Activated CD4-positive, alpha-beta T cell treated with anti-CD3 and anti-CD28 coated beads for 36 hours (primary cell): ENCODE measurements around the gene KIF19. TPM values are rescaled to one million over a fixed set of nuclear protein-coding genes. Genes with fewer than 3 reads are reported as not detected.
"Not testable (repeated sequence)": the region's sequence is repeated elsewhere in the genome, so short reads cannot be mapped to it uniquely, and the experiment has no call there.

Experiments
- ATAC-seq: fragments of 200-7000 bp; cut with Tn5 transposase; one replicate; pipeline ENCODE4 v1.10.0; 2021; ENCODE audit warnings: mild to moderate bottlenecking, moderate library complexity
- CTCF ChIA-PET: fragments of 350-600 bp; sonication (Branson Sonifier 250); formaldehyde crosslinking; loops from one replicate; lab custom pipeline; 2021; ENCODE audit warnings: antibody characterized with exemption; lab: Charles Lee
- POLR2A ChIA-PET: fragments of 350-600 bp; sonication (Branson Sonifier 250); formaldehyde crosslinking; loops from one replicate; lab custom pipeline; 2021; ENCODE audit warnings: antibody characterized with exemption, inconsistent platforms; lab: Charles Lee
- DNase-seq: peaks from one replicate; pipeline ENCODE4 v3.0.0-alpha.2; 2020
- H3K27ac Mint-ChIP-seq: one replicate; pipeline ENCODE4 v1.8.0; 2021; ENCODE audit warnings: mixed read lengths
- H3K27me3 Mint-ChIP-seq: one replicate; pipeline ENCODE4 v1.8.0; 2021; ENCODE audit warnings: mixed read lengths
- H3K36me3 Mint-ChIP-seq: one replicate; pipeline ENCODE4 v1.8.0; 2021; ENCODE audit warnings: low read depth, mixed read lengths
- H3K4me1 Mint-ChIP-seq: one replicate; pipeline ENCODE4 v1.8.0; 2021; ENCODE audit warnings: mixed read lengths
- H3K4me3 Mint-ChIP-seq: one replicate; pipeline ENCODE4 v1.8.0; 2021; ENCODE audit warnings: mild to moderate bottlenecking, moderate library complexity, mixed read lengths
- H3K9me3 Mint-ChIP-seq: one replicate; pipeline ENCODE4 v1.8.0; 2021; ENCODE audit warnings: low read depth, mixed read lengths
- intact Hi-C, 2 experiments: fragments of 100-400 bp; cut with DNase I in 1 of 2; cut with micrococcal nuclease in 1 of 2; formaldehyde crosslinking; loops; one replicate each; pipeline versions ENCODE4 v1.14.2 to v1.15.1; 2022 to 2024; cut with DNase I, micrococcal nuclease
- total RNA-seq, 2 experiments: library from RNA; stranded (reverse); gene quantifications; one replicate each; pipeline ENCODE4 v1.2.3, GENCODE V29; 2021

Gene KIF19, protein sequence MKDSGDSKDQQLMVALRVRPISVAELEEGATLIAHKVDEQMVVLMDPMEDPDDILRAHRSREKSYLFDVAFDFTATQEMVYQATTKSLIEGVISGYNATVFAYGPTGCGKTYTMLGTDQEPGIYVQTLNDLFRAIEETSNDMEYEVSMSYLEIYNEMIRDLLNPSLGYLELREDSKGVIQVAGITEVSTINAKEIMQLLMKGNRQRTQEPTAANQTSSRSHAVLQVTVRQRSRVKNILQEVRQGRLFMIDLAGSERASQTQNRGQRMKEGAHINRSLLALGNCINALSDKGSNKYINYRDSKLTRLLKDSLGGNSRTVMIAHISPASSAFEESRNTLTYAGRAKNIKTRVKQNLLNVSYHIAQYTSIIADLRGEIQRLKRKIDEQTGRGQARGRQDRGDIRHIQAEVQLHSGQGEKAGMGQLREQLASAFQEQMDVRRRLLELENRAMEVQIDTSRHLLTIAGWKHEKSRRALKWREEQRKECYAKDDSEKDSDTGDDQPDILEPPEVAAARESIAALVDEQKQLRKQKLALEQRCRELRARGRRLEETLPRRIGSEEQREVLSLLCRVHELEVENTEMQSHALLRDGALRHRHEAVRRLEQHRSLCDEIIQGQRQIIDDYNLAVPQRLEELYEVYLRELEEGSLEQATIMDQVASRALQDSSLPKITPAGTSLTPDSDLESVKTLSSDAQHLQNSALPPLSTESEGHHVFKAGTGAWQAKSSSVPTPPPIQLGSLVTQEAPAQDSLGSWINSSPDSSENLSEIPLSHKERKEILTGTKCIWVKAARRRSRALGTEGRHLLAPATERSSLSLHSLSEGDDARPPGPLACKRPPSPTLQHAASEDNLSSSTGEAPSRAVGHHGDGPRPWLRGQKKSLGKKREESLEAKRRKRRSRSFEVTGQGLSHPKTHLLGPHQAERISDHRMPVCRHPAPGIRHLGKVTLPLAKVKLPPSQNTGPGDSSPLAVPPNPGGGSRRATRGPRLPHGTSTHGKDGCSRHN
- under 1 TPM in 1 of 2 experiments, not detected in 1; 0.11 TPM for total RNA-seq

GRCh38 chr17:74325743-74326379 is at the start of gene KIF19:
Gene KIF19 (plus strand): TSS chr17:74326226. CDS start chr17:74326350, 124 bp downstream.
- ChIA-PET POLR2A (interaction anchor here (0.6 kb wide), 1 partner anchor 119 kb away, joined by 4 read pairs; no protein-coding TSS in a partner anchor), CTCF (interaction anchor here (0.5 kb wide), 1 partner anchor 41 kb away, joined by 3 read pairs; no protein-coding TSS in a partner anchor)
- Mint-ChIP-seq H3K27me3 (peaks cover 19% of the 10 kb centered on the region), H3K27ac (no peak within 1 kb of the TSS), H3K9me3 (no peaks in the 10 kb centered on the region), H3K4me1 (peaks cover 9% of the 10 kb centered on the region), H3K36me3 (no peaks in the 10 kb centered on the region), H3K4me3 (peak within 1 kb of the TSS; percentile 10)
- intact Hi-C loops = no loop called here
- ATAC-seq = peak; percentile 92
- DNase-seq = peak; percentile 75

- ATAC-seq = no peak
- Mint-ChIP-seq H3K36me3 (no peaks in the 10 kb centered on the region), H3K27me3 (peaks cover 2% of the 10 kb centered on the region), H3K4me1 (peaks cover 31% of the 10 kb centered on the region), H3K4me3 (no peak overlapping the region), H3K9me3 (no peaks in the 10 kb centered on the region), H3K27ac (no peak overlapping the region)
- POLR2A ChIA-PET = interaction anchor here (0.7 kb wide), 1 partner anchor 72 kb away, joined by 6 read pairs; no protein-coding TSS in a partner anchor
- CTCF ChIA-PET = no interaction called here
- intact Hi-C loops = no loop called here
- no peak for DNase-seq
These were observed 49.5 kb upstream of the KIF19 start for GRCh38 chr17:74276541-74277009.

GRCh38 chr17:74277935-74278334 is 48.1 kb upstream of the KIF19 start:
- Mint-ChIP-seq H3K9me3 (no peaks in the 10 kb centered on the region), H3K4me1 (peaks cover 42% of the 10 kb centered on the region), H3K4me3 (no peak overlapping the region), H3K27ac (no peak overlapping the region), H3K27me3 (peaks cover 2% of the 10 kb centered on the region), H3K36me3 (no peaks in the 10 kb centered on the region)
- intact Hi-C loops = no loop called here
- ATAC-seq = no peak
- DNase-seq = no peak
- POLR2A ChIA-PET = no interaction called here
- CTCF ChIA-PET = no interaction called here

DNA sequence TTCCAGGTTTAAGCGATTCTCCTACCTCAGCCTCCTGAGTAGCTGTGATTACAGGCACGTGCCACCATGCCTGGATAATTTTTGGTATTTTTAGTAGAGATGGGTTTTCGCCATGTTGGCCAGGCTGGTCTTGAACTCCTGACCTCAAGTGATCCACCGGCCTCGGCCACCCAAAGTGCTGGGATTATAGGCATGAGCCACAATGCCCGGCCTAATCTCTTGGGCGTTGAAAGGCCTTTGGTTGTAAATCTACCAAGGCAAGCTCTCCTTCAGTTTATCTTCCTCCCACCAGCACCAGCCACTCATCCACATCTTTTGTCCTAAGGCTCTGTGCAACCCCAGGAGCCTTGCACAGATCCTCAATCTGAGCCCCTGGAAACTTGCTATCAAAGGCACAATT is 46.4 kb upstream of the KIF19 start:
- H3K27me3 Mint-ChIP-seq, POLR2A ChIA-PET: not testable (repeated sequence)
- intact Hi-C loops = loop anchor here (2.0 to 5.0 kb wide), 2 partner anchors 67 to 77 kb away; partner anchors contain the start of genes RPL38 (in 1 of the 2) and TTYH2 (in 1 of the 2)

DNA sequence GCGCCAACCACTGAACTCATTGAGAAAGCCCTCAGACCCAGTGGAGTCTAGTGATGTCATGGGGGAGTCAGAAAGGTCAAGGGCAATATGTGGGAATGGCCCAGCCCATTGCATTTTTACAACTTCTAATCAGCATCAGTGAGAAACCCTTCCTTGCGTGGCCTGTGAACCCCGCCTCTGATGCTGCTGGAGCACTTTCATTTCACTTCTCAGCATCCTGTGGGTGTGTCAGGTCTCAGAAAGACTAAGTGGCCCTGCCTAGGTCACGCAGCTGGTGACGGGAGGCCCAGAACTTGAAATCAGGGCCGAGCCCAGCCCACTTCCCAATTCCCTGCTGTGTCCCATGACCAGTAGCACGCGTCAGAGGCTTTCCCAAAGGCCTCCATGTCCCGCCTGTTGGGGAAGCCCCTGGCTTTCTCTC is 45.9 kb upstream of the KIF19 start:
- Mint-ChIP-seq H3K4me1 (peaks cover 38% of the 10 kb centered on the region), H3K4me3 (no peak overlapping the region), H3K36me3 (no peaks in the 10 kb centered on the region), H3K27ac (peak overlapping the region; percentile 74), H3K9me3 (no peaks in the 10 kb centered on the region), H3K27me3 (no peaks in the 10 kb centered on the region)
- ATAC-seq (peak; percentile 80), DNase-seq (peak; percentile 75)
- ChIA-PET CTCF (no interaction called here), POLR2A (no interaction called here)
- intact Hi-C loops = loop anchor here (2.0 to 5.0 kb wide), 2 partner anchors 68 to 77 kb away; partner anchors contain the start of genes RPL38 (in 1 of the 2) and TTYH2 (in 1 of the 2)

More for the DNA sequence above, 46.4 kb upstream of the KIF19 start:
- CTCF ChIA-PET, DNase-seq, H3K9me3 Mint-ChIP-seq, ATAC-seq, H3K4me3 Mint-ChIP-seq, H3K36me3 Mint-ChIP-seq: not testable (repeated sequence)
- H3K4me1 Mint-ChIP-seq = peaks cover 37% of the 10 kb centered on the region
- peak overlapping the region; percentile 74 for H3K27ac Mint-ChIP-seq

DNA sequence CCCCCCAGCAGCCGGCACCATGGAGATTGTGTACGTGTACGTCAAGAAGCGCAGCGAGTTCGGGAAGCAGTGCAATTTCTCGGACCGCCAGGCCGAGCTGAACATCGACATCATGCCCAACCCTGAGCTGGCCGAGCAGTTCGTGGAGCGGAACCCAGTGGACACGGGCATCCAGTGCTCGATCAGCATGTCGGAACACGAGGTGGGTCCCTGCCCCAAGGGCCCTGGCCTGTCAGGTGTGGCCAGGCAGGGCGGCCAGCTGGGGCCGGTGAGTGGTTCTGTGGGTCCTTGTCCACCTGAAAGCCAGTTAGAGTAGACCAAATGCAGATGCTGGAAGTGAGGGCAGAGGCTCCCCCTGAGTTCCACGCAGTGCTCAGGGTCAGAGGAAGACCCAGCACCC is 44.2 kb upstream of the KIF19 start:
- CTCF ChIA-PET = interaction anchor here (0.6 to 1.4 kb wide), 4 partner anchors 11 to 89 kb away, joined by 3 to 6 read pairs (median 4); partner anchors contain the start of gene TTYH2
- no peak overlapping the region for H3K4me3 Mint-ChIP-seq
- intact Hi-C loops = loop anchor here (2.0 to 5.0 kb wide), 3 partner anchors 17 to 79 kb away; partner anchors contain the start of genes RPL38 (in 1 of the 2) and TTYH2 (in 1 of the 2)
- peak overlapping the region; percentile 85 for H3K27ac Mint-ChIP-seq
- H3K4me1 Mint-ChIP-seq = peaks cover 36% of the 10 kb centered on the region
- POLR2A ChIA-PET = interaction anchor here (0.9 to 1.2 kb wide), 3 partner anchors 16 to 76 kb away, joined by 3 to 4 read pairs (median 4); no protein-coding TSS in a partner anchor
- H3K27me3 Mint-ChIP-seq = no peaks in the 10 kb centered on the region
- H3K9me3 Mint-ChIP-seq = no peaks in the 10 kb centered on the region
- H3K36me3 Mint-ChIP-seq = no peaks in the 10 kb centered on the region
- DNase-seq (no peak), ATAC-seq (no peak)

DNA sequence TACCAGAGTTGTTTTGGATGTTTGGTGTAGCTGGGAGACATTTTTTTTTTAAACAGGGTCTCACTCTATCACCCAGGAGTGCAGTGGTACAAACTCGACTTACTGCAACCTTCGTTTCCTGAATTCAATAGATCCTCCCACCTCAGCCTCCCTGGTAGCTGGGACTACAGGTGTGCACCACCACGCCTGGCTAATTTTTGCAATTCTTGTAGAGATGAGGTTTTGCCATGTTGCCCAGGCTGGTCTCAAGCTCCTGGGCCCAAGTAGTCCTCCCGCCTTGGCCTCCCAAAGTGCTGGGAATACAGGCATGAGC is 43.8 kb upstream of the KIF19 start:
- ChIA-PET CTCF (interaction anchor here (0.6 to 1.4 kb wide), 3 partner anchors 12 to 89 kb away, joined by 3 to 6 read pairs (median 4); no protein-coding TSS in a partner anchor), POLR2A (interaction anchor here (1.2 kb wide), 1 partner anchor 16 kb away, joined by 3 read pairs; no protein-coding TSS in a partner anchor)
- not testable (repeated sequence) for DNase-seq, H3K36me3 Mint-ChIP-seq, H3K9me3 Mint-ChIP-seq, H3K27me3 Mint-ChIP-seq, ATAC-seq, H3K4me3 Mint-ChIP-seq
- intact Hi-C loops = loop anchor here (2.0 to 5.0 kb wide), 2 partner anchors 17 to 70 kb away; partner anchors contain the start of gene TTYH2 (in 1 of the 2)
- peak overlapping the region; percentile 85 for H3K27ac Mint-ChIP-seq
- H3K4me1 Mint-ChIP-seq = peaks cover 40% of the 10 kb centered on the region

DNA sequence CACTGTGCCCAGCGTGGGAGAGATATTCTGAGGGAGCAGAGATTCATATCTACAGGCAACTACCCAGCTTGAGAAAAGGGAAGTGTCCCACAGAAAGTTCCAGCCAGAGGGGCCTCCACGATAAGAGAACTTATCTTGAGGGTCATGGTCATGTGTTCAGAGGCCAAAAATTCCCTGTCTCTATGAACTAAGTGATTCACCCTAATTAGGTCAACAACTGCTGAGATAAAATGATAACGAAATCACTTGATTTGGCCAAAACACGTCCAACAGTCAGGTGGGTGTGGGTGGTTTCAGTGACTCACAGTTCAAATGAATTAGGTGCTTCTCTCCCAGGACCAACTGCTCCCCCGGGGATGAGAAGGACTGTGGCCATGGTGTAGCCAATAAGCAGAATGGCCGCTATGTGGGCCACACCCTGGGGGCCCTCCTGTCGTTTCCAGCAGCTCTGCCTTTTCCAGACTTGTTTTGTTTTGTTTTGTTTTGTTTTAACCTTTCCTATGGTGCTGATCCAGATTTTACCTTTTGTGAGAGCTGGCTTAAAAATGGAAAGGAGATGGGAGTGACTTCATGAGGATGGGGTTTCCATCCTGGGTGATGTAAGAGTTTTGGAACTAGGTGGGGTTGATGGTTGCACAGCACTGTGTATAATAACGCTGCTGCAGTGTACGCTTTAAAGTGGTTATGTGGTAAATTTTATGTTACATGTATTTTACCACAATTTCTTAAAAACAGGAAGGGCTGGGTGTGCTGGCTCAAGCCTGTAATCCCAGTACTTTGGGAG is 43.2 kb upstream of the KIF19 start:
- Mint-ChIP-seq H3K27me3 (no peaks in the 10 kb centered on the region), H3K4me1 (peaks cover 44% of the 10 kb centered on the region)
- POLR2A ChIA-PET = interaction anchor here (0.6 to 1.2 kb wide), 2 partner anchors 15 to 1093 kb away, joined by 3 read pairs; no protein-coding TSS in a partner anchor

DNA sequence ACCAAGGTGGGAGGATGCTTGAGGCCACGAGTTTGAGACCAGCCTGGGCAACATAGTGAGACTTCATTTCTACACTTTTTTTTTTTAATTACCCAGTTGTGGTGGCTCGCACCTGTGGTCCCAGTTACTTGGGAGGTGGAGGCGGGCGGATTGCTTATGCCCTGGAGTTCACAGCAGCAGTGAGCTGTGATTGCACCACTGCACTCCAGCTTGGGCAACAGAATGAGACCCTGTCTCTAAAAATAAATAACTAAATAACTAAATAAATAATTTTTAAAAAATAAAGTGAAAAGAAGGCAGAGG is 42.7 kb upstream of the KIF19 start:
- intact Hi-C loops = loop anchor here (2.0 to 5.0 kb wide), 2 partner anchors 15 to 71 kb away; partner anchors contain the start of gene TTYH2 (in 1 of the 2)
- ChIA-PET CTCF (interaction anchor here (0.5 to 1.4 kb wide), 2 partner anchors 14 to 102 kb away, joined by 3 to 6 read pairs; no protein-coding TSS in a partner anchor), POLR2A (no interaction called here)
- Mint-ChIP-seq H3K9me3 (no peaks in the 10 kb centered on the region), H3K27me3 (no peaks in the 10 kb centered on the region), H3K4me1 (peaks cover 49% of the 10 kb centered on the region), H3K4me3 (no peak overlapping the region), H3K27ac (no peak overlapping the region), H3K36me3 (no peaks in the 10 kb centered on the region)
- no peak for ATAC-seq
- no peak for DNase-seq

More for the DNA sequence above, 43.2 kb upstream of the KIF19 start:
- Mint-ChIP-seq H3K27ac (peak overlapping the region; percentile 85), H3K9me3 (no peaks in the 10 kb centered on the region), H3K36me3 (no peaks in the 10 kb centered on the region), H3K4me3 (peak overlapping the region; percentile 44)
- intact Hi-C loops = loop anchor here (2.0 to 5.0 kb wide), 2 partner anchors 16 to 70 kb away; partner anchors contain the start of gene TTYH2 (in 1 of the 2)
- ATAC-seq = peak; percentile 66
- CTCF ChIA-PET = interaction anchor here (0.5 to 1.4 kb wide), 3 partner anchors 12 to 102 kb away, joined by 3 to 6 read pairs (median 4); no protein-coding TSS in a partner anchor
- DNase-seq = peak; percentile 77
